Caco-2 (cell line): ENCODE data around the gene MAP2K2. TPM values are rescaled to one million over a fixed set of nuclear protein-coding genes. Genes with fewer than 3 reads are reported as not detected.

Experiments
- BruUV-seq: library from RNA; stranded (reverse); fragments of 400-500 nt; replicated peaks from 2 replicates; lab custom pipeline; 2021; lab: Mats Ljungman, UMichigan
- CTCF ChIA-PET: fragments of 300-600 bp; sonication (Branson Sonifier 250); formaldehyde crosslinking; loops from one replicate; lab custom pipeline; 2022; ENCODE audit warnings: antibody characterized with exemption; lab: Charles Lee
- POLR2A ChIA-PET: fragments of 300-600 bp; sonication (Branson Sonifier 250); formaldehyde crosslinking; loops from one replicate; lab custom pipeline; 2022; ENCODE audit warnings: antibody characterized with exemption; lab: Charles Lee
- DNase-seq, 2 experiments: peaks; one replicate each; pipeline versions ENCODE4 v3.0.0 to v3.0.0-alpha.2; 2020 to 2022
- H3K27me3 ChIP-seq: replicated peaks from 2 replicates; pipeline ENCODE4 v1.6.0; 2011; ENCODE audit warnings: low read length; ENCODE audit not compliant: control insufficient read depth, insufficient read depth
- H3K36me3 ChIP-seq: 2 replicates; pipeline ENCODE4 v1.5.1; 2011; ENCODE audit warnings: low read length; ENCODE audit not compliant: control insufficient read depth, insufficient read depth
- H3K4me1 ChIP-seq: fragments of 250-450 bp; sonication (Bioruptor Pico); 2 replicates; pipeline ENCODE4 v1.5.1; 2020; ENCODE audit warnings: mild to moderate bottlenecking
- H3K4me3 ChIP-seq: 2 replicates; pipeline ENCODE4 v1.5.1; 2011; ENCODE audit warnings: low read depth, mild to moderate bottlenecking, control low read depth, low read length
- H3K9me3 ChIP-seq: fragments of 250-450 bp; sonication (Bioruptor Pico); 2 replicates; pipeline ENCODE4 v1.5.1; 2020; ENCODE audit warnings: mild to moderate bottlenecking, moderate library complexity
- H3K27ac Mint-ChIP-seq: one replicate; pipeline ENCODE4 v1.8.0; 2022; ENCODE audit warnings: mixed read lengths; ENCODE audit not compliant: unreplicated experiment
- H3K27me3 Mint-ChIP-seq: one replicate; pipeline ENCODE4 v1.8.0; 2022; ENCODE audit warnings: mixed read lengths; ENCODE audit not compliant: insufficient read depth, unreplicated experiment
- H3K36me3 Mint-ChIP-seq: one replicate; pipeline ENCODE4 v1.8.0; 2022; ENCODE audit warnings: mild to moderate bottlenecking, mixed read lengths; ENCODE audit not compliant: insufficient read depth, unreplicated experiment
- H3K4me1 Mint-ChIP-seq: one replicate; pipeline ENCODE4 v1.8.0; 2022; ENCODE audit warnings: low read depth, mixed read lengths; ENCODE audit not compliant: unreplicated experiment
- H3K4me3 Mint-ChIP-seq: one replicate; pipeline ENCODE4 v1.8.0; 2022; ENCODE audit warnings: mild to moderate bottlenecking, moderate library complexity, mixed read lengths; ENCODE audit not compliant: unreplicated experiment
- H3K9me3 Mint-ChIP-seq: one replicate; pipeline ENCODE4 v1.8.0; 2022; ENCODE audit warnings: mixed read lengths; ENCODE audit not compliant: unreplicated experiment
- CTCF ChIP-seq, 2 experiments: fragments of 200-600 bp in 1 of 2; IDR thresholded peaks; 1 replicate in 1 of 2; 2 replicates in 1 of 2; pipeline versions ENCODE4 v1.5.1 to v1.8.0; 2011 to 2022; ENCODE audit warnings: antibody characterized with exemption in 1 of 2, control low read depth in 1 of 2, inconsistent platforms in 1 of 2, low read depth in 1 of 2, low read length in 1 of 2, mild to moderate bottlenecking in 1 of 2, moderate library complexity in 1 of 2; ENCODE audit not compliant: insufficient read depth in 1 of 2, severe bottlenecking in 1 of 2, unreplicated experiment in 1 of 2
- intact Hi-C: fragments of 100-400 bp; cut with micrococcal nuclease; formaldehyde crosslinking; loops from one replicate; pipeline ENCODE4 v1.10.0; 2022; ENCODE audit not compliant: unreplicated experiment
- total RNA-seq: library from RNA; stranded (reverse); gene quantifications from 2 replicates; pipeline ENCODE4 v1.2.3, GENCODE V29; 2022

MAP2K2 gene
- total RNA-seq, 1 experiment from 2014 or later, result 149 TPM

- no peaks in the 10 kb centered on the region for H3K36me3 ChIP-seq
- no peaks in the 10 kb centered on the region for H3K9me3 ChIP-seq
- H3K36me3 Mint-ChIP-seq, result peaks cover 45% of the 10 kb centered on the region
- no peaks in the 10 kb centered on the region for H3K9me3 Mint-ChIP-seq
- H3K4me3 ChIP-seq, result no peak overlapping the region
- ChIA-PET POLR2A (no interaction called here), CTCF (no interaction called here)
- peaks cover 19% of the 10 kb centered on the region for H3K4me1 ChIP-seq
- no peaks in the 10 kb centered on the region for H3K27me3 ChIP-seq
- intact Hi-C loops, result no loop called here
- peak overlapping the region; percentile 84 for H3K27ac Mint-ChIP-seq
- H3K4me3 Mint-ChIP-seq, result no peak overlapping the region
- TF ChIP-seq CTCF (IDR thresholded peaks at IDR 0.05; ENCODE audit: insufficient read depth in 1 of 2, low read depth in 1 of 2, low read length in 1 of 2, severe bottlenecking in 1 of 2, unreplicated experiment in 1 of 2), result no peak
- no peak for DNase-seq
- H3K4me1 Mint-ChIP-seq, result no peaks in the 10 kb centered on the region
- H3K27me3 Mint-ChIP-seq, result no peaks in the 10 kb centered on the region
- BruUV-seq, result no TSS peak
Measured at GRCh38 chr19:4084547-4084877, 39.4 kb downstream of the MAP2K2 start.

GRCh38 chr19:4083677-4084546 is 40.0 kb downstream of the MAP2K2 start:
- H3K27me3 ChIP-seq, result no peaks in the 10 kb centered on the region
- H3K9me3 ChIP-seq, result no peaks in the 10 kb centered on the region
- no peak overlapping the region; the same call in 1 of the 2 replicates for H3K4me3 ChIP-seq
- peak; percentile 74 to 81 for DNase-seq
- H3K9me3 Mint-ChIP-seq, result no peaks in the 10 kb centered on the region
- no TSS peak for BruUV-seq
- peak overlapping the region; percentile 84 for H3K27ac Mint-ChIP-seq
- H3K27me3 Mint-ChIP-seq, result no peaks in the 10 kb centered on the region
- peaks cover 39% of the 10 kb centered on the region for H3K36me3 Mint-ChIP-seq
- intact Hi-C loops, result no loop called here
- ChIA-PET CTCF (interaction anchor here (0.7 kb wide), 1 partner anchor 441 kb away, joined by 3 read pairs; no protein-coding TSS in a partner anchor), POLR2A (interaction anchor here (0.6 kb wide), 1 partner anchor 10 kb away, joined by 4 read pairs; no protein-coding TSS in a partner anchor)
- H3K4me1 Mint-ChIP-seq, result no peaks in the 10 kb centered on the region
- TF ChIP-seq CTCF (IDR thresholded peaks at IDR 0.05; ENCODE audit: insufficient read depth in 1 of 2, low read depth in 1 of 2, low read length in 1 of 2, severe bottlenecking in 1 of 2, unreplicated experiment in 1 of 2), result no peak
- H3K4me3 Mint-ChIP-seq, result no peak overlapping the region
- no peaks in the 10 kb centered on the region for H3K36me3 ChIP-seq
- peaks cover 19% of the 10 kb centered on the region for H3K4me1 ChIP-seq

GRCh38 chr19:4082172-4082571 is 41.8 kb downstream of the MAP2K2 start:
- intact Hi-C loops, result no loop called here
- no peaks in the 10 kb centered on the region for H3K36me3 ChIP-seq

More at GRCh38 chr19:4082172-4082571, 41.8 kb downstream of the MAP2K2 start:
- no peak for DNase-seq
- Histone ChIP-seq H3K27me3 (no peaks in the 10 kb centered on the region), H3K4me1 (peaks cover 19% of the 10 kb centered on the region), H3K9me3 (no peaks in the 10 kb centered on the region), H3K4me3 (no peak overlapping the region)
- no TSS peak for BruUV-seq
- ChIA-PET POLR2A (no interaction called here), CTCF (interaction anchor here (0.6 kb wide), 1 partner anchor 167 kb away, joined by 3 read pairs; no protein-coding TSS in a partner anchor)
- Mint-ChIP-seq H3K36me3 (peaks cover 24% of the 10 kb centered on the region), H3K4me1 (no peaks in the 10 kb centered on the region), H3K4me3 (no peak overlapping the region), H3K27me3 (no peaks in the 10 kb centered on the region), H3K9me3 (no peaks in the 10 kb centered on the region), H3K27ac (no peak overlapping the region)
- no peak for TF ChIP-seq CTCF (IDR thresholded peaks at IDR 0.05; ENCODE audit: insufficient read depth in 1 of 2, low read depth in 1 of 2, low read length in 1 of 2, severe bottlenecking in 1 of 2, unreplicated experiment in 1 of 2)
